ENCODE measurements around the gene EHD4.

- TF ChIP-seq CTCF (IDR thresholded peaks at IDR 0.05; ENCODE audit: low read length): no peak
- no peak for TF ChIP-seq EZH2 (IDR thresholded peaks at IDR 0.05; ENCODE audit: borderline replicate concordance, low read length)
These were observed 27.1 kb downstream of the EHD4 start for GRCh38 chr15:41945221-41945620.
